ENCODE measurements around the gene GRK1.

Gene GRK1

GRCh38 chr13:113632706-113633484 lies 34.1 kb upstream of the GRK1 start:
- no peak for DNase-seq

- DNase-seq, result no peak
These were observed 33.5 kb upstream of the GRK1 start for GRCh38 chr13:113633485-113633873.

GRCh38 chr13:113634279-113635047 lies 32.6 kb upstream of the GRK1 start:
- DNase-seq, result no peak

- no peak for DNase-seq
These were observed 32.0 kb upstream of the GRK1 start for GRCh38 chr13:113635048-113635420.

GRCh38 chr13:113635709-113636108 lies 31.3 kb upstream of the GRK1 start:
- DNase-seq, result no peak

GRCh38 chr13:113636266-113636963 lies 30.6 kb upstream of the GRK1 start:
- DNase-seq, result no peak

GRCh38 chr13:113637262-113638160 lies 29.5 kb upstream of the GRK1 start:
- DNase-seq, result no peak

GRCh38 chr13:113638173-113638746 lies 28.8 kb upstream of the GRK1 start:
- DNase-seq, result no peak

- DNase-seq, result no peak
These were observed 28.2 kb upstream of the GRK1 start for GRCh38 chr13:113638806-113639205.

- DNase-seq, result no peak
These were observed 27.3 kb upstream of the GRK1 start for GRCh38 chr13:113639616-113640262.

- DNase-seq, result no peak
These were observed 25.6 kb upstream of the GRK1 start for GRCh38 chr13:113641426-113641825.

GRCh38 chr13:113642563-113642962 lies 24.5 kb upstream of the GRK1 start:
- no peak for DNase-seq

GRCh38 chr13:113643593-113643992 lies 23.4 kb upstream of the GRK1 start:
- no peak for DNase-seq

- no peak for DNase-seq
These were observed 22.2 kb upstream of the GRK1 start for GRCh38 chr13:113644800-113645199.

- DNase-seq, result no peak
These were observed 21.7 kb upstream of the GRK1 start for GRCh38 chr13:113645329-113645728.

- DNase-seq, result no peak
These were observed 20.6 kb upstream of the GRK1 start for GRCh38 chr13:113646376-113646775.

- DNase-seq, result no peak
These were observed 20.1 kb upstream of the GRK1 start for GRCh38 chr13:113646921-113647340.

- no peak for DNase-seq
These were observed 19.4 kb upstream of the GRK1 start for GRCh38 chr13:113647351-113648215.

- no peak for DNase-seq
These were observed 18.8 kb upstream of the GRK1 start for GRCh38 chr13:113648216-113648610.

GRCh38 chr13:113649212-113649611 lies 17.8 kb upstream of the GRK1 start:
- DNase-seq, result no peak

GRCh38 chr13:113650275-113650674 lies 16.7 kb upstream of the GRK1 start:
- no peak for DNase-seq
